ENCODE data around the gene PLA2G15.

PLA2G15 gene

DNA sequence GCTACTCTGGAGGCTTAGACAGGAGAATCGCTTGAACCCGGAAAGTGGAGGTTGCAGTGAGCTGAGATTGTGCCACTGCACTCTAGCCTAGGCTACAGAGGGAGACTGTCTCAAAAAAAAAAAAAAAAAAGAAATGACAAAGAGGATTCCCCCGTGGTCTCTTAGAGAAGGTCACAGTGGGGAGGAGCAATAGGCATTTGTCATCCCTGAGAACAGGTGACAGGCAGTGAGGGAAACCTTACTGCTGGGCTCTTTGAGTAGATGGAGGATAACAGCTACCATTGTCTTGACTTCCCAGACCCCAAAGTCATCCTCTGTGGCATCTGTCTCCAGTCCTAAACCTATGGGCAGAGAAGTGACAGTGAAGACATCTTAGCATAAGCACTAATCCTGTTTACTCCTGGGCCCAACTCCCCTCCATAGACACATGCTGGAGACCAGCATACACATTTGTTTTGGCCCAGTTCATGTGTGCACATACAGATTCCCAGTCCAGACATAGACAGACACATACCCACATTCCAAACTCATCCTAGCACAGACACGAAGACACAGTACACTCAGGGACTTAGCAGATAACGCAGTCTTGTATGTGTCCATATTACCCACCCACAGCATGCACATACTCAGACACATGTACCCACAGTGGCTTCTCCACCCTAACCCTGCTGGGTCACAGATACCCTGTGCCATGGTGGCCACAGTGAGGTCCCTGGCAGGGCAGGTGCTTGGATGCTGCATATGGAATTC, 11.9 kb upstream of the PLA2G15 start:
- DNase-seq: no peak

DNA sequence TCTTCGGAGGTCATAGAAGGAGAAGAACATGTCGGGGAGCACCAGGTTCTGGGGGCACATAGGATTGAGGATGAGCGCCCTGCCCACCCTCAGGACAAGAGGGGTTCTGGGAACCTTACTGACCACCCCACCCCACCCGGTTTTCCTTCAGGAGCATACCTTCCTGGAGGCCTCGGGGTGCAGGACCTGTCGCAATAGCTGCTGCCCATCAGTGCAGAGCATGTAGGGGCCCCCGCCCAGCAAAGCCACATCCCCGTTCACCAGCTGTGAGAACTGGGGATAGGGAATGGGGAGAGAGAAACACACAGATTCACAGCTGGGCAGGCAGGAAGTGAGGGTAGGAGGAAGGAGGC, 11.4 kb upstream of the PLA2G15 start:
- DNase-seq: no peak

DNA sequence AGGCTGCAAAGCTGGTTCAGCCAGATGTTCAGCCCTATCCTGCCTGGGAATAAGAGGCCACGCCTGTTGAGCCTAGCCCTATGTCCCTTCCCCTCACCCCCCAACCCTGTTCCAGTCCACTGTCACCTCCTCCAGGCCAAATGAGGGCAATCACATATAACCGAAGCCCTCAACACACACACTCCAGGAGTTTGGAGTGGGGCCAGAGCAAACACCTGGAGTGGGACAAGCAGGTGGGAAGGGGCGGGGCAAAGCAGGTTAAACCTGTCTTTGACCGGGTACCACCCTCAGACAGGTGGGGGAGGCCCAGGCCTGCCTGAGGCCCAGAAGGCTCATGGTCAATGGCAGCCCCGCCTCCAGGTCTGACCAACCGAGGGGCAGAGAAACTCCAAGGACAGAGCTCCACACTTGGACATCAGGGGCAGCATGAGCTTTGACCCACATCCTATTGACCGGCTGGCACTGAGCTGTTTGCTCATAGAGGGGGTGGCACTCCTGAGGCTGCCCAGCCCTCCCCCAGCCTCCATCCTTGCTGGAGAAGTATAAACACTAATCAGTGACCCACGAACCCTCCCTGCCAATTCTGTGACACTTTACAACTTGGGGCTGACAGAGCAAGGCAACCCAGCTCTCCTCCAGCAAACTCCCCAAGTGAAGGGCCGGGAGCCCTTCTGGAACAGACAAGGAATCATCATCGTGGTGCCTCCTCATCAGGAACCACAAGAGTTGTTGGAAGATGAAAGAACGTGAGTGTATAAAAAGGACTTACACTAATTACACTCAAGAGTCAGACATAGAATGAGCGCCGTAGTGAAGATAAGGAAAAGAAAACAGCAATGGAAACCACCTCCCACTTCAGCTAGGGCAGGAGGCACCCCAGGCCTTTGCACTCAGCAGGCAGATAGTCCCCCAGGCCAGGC, 10.7 kb upstream of the PLA2G15 start:
- DNase-seq: no peak

DNA sequence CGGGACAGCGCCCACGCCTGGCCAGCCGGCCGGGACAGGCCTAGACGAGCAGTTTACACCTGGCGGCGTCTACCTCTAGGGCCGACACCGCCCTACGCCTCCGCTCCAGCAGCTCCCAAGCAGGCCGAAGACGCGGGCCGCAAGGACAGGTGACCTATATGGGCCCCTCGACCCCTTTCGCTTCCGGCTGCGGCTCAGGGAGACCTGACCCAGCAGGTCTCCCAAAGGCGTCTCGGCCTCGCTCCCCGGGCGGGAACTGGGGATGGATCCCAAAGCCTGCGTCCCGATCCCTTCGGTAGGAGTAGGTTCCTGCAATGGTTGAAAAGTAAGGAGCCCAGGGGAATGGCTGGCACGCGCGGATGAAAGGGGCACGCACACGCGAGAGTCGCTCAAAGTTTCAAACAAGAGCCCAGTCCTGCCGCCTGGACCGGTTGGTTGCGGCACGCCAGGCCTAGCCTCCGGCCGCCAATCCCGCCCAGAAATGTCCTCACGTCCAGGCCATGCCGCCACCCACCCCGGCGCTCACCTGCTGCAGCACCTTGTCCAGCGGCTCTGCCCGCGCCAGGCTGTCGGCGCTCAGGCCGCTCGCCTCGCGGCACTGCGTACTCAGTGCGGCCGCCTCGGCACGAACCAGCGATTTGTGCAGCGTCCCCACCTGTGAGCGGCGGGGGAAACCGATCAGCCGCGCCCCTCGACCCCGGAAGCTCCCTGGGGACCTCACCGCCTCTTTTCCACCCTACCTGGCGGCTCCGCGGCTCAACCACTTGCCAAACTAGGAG, 9.9 kb upstream of the PLA2G15 start:
- no peak for DNase-seq

DNA sequence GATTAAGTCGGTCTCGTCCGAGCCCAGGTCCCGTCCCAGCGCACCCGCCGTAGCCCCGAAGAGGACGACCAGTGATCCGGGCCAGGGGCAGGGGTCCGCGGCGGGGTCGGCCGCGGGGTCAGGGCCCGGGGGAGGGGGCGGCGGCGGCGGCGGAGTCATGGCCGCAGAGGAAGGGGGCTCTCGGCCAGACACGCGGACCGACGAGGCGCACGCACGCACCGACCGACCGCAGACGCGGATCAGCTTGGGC, 9.4 kb upstream of the PLA2G15 start, which contains the start of gene ESRP2:
ESRP2 (minus strand) TSS at position 241 of the 250 bp plus-strand sequence; CDS start at position 159, 82 bp downstream.
- DNase-seq: no peak

DNA sequence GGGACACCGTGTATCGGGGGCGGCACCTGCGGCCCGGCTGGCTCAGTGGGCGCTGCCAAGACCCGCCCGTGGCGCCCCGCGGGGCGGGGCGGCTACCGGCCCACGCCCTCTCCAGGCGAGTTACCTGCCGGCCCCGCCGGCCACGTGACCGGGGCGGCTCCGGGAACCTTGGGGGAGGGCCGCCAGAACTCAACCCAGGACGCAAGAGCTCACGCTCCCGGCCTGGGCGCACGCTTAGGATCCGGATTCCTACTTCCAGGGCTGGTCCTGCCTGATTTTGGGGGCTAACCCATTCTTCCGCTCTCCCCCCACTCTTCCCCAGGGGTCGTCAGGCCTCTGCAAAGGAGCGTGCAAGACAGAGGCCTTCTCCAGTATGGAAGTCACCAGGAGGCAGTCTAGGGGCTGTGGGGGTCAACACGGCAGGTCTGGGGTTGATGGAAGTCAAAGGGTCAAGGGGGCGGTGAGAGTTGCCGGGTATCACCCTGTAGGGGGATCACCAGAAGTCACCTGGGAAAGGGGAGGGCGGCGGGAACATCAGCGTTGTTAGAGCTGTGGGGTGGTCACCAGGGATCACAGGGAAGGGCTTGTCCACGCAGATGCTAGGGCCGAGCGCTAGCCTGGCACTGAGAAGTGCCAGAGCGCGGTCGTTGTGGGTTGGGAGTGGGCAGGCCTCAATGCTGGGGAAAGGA, 8.9 kb upstream of the PLA2G15 start:
- peak; percentile 63 for DNase-seq

DNA sequence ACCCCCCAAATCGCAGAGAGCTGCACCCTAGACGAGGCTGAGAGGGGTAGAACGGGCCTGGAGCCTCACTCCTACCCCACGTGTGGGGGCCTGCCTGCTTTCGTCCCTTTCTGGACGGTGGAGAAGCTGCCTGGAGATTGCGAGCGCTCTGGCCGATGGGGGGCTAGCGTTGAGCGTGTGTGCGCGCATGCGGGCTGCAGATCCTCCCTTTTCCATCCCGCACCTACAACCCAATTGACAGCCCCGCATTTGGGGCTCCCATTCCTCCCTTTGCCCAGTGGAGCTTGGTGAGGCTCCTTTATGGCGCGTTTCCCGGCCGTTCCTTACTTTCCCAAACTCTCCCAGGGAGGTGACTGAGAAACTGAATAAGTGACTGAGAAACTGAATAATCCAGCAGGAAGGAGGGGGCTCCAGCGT, 8.3 kb upstream of the PLA2G15 start:
- DNase-seq: no peak

DNA sequence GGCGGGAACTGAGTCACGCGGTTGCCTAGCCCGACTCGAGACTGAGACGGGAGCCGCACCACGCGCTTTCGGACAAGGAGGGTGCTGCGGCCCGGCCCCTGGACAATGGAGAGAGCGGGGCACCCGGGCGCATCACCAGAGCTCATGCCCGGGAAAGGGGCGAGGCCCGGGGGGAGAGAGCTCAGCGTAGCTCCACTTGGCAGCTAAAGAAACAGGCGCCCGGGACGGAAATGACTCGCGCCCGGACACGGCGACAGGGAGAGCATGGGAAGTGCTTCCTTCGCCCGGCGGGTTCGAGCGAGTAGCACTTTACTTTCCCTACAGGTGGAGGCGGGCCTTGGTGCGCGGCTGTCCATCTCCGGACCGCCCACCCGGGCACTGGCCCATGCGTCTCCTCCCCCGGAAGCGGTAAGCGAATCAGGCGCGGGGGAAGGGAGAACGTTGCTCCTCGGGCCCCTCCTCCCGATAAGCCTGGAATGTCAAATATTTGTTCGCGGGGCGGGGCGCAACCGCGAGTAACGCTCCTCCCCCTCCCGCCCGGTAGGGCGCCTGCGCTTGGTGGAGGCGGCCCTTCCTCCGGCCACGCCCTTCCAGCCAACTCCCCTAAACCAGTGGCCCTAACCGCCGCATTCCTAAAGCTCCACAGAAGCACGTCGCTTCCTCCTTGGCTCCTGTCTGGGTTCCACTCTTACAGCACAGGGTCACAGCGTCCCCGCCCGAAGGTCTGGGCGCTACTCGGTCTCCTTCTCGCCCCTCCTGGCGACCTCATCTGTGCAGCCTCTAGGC, 7.7 kb upstream of the PLA2G15 start:
- peak; percentile 98 for DNase-seq

DNA sequence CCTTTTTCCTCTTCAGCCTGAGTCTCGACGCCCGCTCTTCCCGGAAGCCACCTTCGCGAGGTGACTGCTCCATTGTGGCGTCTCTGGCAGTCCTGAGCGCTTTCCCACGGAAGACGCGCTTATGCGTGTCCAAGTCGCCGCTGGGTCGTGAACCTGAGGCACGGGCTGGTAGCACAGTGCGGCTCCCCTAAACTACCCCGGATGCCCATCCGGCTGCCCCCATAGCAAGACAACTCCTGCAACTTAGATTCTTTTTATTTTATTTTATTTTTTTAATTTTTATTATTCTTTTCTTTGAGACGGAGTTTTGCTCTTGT, 7.2 kb upstream of the PLA2G15 start:
- DNase-seq: no peak

DNA sequence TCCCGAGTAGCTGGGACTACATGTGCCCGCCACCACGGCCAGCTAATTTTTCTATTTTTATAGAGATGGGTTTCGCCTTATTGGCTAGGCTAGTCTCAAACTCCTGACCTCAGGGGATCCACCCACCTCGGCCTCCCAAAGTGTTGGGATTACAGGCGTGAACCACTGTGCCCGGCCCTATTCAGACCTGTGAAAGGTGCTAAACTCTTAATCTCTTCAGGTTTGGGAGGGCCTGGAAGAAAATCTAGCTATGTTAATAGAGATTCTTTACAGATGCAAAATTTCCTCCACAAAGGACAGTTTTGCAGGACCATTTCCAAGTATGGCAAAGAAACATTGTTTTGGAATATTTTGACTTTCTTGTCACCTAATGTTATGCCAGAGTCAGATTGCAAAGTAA, 3.1 kb upstream of the PLA2G15 start:
- no peak for DNase-seq

DNA sequence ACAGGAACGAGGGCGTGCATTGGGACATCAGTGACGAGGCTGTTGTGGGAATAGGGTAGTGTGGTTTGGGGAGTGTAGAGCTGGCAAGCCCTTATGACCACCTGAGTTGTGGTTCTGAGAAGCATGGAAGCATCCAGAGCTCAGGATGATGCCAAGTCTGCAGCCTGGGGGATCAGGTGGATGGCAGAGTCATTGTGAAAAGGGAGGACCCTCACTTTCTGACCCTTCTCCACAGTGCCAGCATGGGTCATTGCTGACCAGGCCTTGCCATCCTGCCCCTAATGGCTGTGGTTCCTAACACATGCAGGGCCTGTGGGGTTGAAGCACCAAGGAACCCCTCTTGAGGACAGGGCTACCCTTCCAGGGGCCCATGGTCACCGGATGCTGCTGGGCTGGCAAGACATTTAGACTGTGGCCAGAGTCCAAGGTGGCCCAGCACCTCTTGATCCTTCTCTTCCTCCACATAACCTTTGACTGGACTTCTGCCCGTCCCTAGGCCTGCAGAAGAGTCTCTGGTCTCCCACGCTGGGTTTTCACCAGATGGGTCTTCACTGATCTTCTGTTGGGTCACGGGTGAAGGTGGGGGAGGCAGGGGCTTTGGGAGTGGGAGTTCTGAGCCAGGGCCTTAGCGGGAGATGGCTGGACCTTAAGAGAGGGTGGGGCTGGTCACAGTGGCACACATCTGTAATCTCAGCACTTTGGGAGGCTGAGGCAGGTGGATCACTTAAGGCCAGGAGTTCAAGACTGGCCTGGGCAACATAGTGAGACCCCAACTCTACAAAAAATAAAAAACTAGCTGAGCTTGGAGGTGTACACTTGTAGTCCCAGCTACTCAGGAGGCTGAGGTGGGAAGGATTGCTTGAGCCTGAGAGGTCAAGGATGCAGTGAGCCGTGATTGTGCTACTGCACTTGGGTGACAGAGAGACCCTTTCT, 2.0 kb upstream of the PLA2G15 start:
- no peak for DNase-seq

DNA sequence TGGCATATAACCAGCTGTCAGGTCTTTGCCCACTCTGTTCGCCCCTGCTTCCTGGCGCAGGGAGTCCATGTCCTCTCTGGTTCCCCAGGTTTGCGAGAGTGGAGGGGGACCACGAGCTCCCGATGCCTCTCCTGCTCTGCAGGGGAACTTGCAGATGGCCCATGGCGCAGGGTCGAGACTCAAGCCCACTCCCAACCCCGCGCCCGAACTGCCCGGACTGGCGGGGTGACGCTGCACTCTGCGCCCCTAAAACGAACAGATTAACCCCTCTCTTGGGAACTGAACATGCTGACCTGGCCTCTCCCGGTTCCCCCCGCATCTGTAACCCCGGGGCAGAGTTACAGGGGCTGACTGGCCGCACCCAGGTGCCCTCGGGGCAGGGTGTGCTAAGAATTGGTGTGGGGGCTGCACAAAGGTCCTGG, 681 bp upstream of the PLA2G15 start:
- no peak for DNase-seq

DNA sequence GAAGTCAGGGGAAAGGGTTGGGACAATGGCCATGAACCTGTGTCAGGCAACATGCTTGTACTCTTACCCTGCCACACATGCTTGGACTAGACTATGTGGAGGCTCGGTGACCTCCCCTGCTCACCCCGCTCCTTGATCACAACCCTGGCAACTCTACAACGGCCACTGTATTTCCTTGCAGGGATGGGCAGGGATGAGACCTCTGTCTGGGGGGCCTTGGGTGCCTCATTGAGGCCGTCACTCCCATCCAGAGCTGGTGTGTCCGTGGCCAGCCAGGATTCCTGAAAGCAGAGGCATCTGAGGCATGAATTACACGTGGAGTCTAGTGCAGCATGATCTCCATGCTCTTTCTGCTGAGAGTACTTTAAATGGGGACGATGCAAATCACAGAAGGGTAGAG, 948 bp downstream of the PLA2G15 start:
- no peak for DNase-seq

DNA sequence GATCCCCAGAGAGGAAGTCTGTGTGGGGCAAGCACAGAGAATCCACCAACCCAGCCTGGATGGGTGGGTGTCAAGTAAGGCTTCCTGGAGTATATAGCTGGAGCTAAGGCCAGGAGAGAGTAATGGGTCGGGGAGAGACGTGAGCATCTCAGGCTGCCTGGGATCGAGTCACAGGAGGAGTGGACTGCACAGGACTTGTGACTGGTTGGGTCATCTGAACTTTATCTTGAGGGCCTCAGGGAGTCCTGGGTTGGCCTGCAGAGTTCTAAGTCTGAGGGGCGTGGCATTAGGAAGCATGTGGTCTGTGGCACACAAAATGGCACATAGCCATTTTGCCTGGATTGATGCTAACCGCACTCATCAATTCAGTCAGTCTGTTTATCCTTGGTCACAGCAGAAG, 1.5 kb downstream of the PLA2G15 start:
- DNase-seq: peak; percentile 68

DNA sequence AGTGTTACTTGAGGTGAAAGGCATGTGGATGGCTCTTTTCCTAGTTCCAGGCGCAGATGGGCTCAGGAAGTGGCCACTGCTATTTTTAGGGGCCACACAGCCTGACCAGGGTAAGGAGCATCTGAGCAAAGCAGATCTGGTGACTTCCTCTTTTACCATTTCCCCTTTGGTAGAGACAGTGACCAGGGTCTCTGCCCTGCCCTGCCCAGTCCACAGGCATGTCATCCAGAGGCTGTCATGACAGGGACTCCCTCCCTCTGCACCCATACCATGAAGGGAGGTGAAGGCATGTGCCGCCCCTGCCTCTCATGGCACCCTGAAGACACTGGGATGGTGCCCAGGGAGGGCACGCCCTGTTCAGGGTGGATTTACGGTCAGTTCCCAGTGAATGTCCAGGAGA, 2.2 kb downstream of the PLA2G15 start:
- DNase-seq: no peak

DNA sequence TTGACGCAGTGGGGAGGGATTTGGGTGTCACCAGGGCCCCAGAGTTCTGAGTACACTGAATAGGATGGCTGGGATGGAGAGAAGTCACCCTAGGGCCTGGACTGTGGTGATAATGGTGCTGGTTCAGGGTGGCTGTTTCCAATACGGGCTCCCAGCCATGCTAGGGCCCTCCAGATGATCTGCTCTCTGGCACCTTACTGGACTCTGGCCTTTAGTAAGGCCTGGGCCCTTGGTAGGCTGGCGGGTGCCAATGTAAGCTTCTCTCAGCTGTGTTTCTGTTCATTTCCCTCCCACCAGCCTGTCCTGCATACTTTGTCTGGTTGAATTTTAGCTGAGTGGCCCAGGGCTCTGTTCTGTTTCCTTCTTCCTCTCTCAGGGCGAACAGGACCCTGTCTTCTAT, 2.8 kb downstream of the PLA2G15 start:
- no peak for DNase-seq

DNA sequence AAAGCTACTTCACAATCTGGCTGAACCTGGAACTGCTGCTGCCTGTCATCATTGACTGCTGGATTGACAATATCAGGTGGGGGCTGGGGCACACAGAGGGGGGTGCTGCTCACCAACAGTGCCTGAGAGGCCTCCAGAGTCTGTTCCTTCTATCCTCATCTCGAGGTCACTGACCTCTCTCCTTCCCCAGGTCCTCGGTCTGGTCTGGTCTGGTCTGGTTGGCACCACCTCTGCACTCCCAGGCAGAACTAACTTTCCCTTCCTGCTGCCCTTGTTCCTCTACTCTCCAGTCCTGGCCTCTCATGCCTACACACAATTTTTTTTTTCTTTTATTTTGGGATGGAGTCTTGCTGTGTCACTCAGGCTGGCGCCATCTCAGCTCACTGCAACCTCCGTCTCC, 4.2 kb downstream of the PLA2G15 start:
- no peak for DNase-seq

DNA sequence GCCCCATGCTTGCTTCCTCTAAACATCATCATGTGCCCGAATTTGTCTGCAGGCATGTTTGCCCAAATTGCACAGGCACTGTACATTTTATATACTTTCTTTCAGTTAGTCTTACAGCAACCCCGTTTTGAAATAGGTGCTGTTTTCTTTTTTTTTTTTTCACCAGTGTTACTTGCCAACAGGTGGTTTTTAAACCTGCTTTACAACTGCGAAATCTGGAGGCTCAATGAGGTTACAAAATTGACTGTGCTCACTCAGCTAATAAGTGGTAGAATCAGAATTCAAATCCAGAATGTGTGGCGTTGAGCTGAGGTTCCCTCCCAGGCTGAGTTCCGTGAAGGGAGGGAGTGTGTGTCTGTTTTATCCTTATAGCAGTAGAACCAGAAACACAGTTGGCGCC, 5.8 kb downstream of the PLA2G15 start:
- DNase-seq: no peak

DNA sequence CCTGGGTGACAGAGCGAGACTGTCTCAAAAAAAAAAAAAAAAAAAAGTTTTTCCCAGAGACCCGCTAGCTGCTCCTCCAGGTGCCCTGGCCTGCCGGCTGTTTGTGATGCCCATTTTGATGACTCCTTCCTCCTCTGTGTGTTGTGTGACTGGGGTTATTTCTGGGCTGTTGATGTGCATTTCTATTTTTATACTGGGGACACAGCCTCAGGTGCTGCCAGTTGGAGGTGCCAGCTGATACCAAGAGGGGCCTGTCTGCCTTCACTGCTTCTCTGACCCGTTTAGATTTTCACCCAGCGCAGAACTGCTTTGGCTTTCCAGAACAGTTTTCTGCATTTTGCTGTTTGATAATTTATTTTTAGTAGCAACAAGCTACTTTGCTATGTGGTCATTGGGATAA, 6.7 kb downstream of the PLA2G15 start:
- no peak for DNase-seq

DNA sequence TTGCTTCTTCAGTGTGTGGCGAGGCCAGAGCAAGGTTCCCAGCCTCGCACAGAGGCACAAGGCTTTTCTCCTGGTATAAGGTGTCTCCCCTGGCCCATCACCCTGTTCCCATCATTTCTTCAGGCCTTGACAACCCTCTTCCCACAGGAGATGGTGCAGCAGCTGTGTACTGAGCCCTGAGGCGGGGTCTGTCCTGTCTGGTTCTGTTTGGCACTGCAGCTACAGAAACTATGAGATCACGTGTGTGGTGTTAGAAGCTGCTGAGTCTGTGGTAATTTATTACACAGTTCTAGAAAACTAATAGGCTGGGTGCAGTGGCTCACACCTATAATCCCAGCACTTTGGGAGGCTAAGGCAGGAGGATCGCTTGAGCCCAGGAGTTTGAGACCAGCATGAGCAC, 7.2 kb downstream of the PLA2G15 start:
- DNase-seq: no peak

DNA sequence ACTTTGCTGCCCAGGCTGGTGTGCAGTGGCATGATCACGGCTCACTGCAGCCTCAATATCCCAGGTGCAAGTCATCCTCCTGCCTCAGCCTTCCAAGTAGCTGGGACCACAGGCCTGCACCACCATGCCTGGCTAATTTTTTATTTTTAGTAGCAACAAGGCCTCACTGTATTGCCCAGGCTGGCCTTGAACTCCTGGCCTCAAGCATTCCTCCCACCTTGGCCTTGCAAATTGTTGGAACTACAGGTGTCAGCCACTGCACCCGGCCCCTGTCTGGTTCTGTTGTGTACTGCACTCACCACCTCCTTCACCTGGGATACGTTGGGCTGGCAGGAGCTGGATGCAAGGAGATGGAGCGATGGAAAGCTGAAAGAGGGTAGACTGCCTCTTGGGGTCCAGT, 8.5 kb downstream of the PLA2G15 start:
- DNase-seq: no peak
